SH-SY5Y (cell line): ENCODE data around the gene TRNT1.

Source experiments
- GATA2 ChIP-seq: IDR thresholded peaks from 2 replicates; pipeline ENCODE4 v1.6.1; 2011; ENCODE audit warnings: mild to moderate bottlenecking, low read depth, low read length
- GATA3 ChIP-seq: IDR thresholded peaks from 2 replicates; pipeline ENCODE4 v1.6.1; 2011; ENCODE audit warnings: low read depth, mild to moderate bottlenecking, low read length, moderate library complexity

GRCh38 chr3:3086239-3086638 is 40.5 kb upstream of the TRNT1 start:
- TF ChIP-seq GATA3 (no peak), GATA2 (no peak)
